Measurements from ENCODE around the gene PANX1. TPM values are rescaled to one million over a fixed set of nuclear protein-coding genes. Genes with fewer than 3 reads are reported as not detected.

The PANX1 gene
- total RNA-seq, 1 experiment from 2014 or later = 21.9 TPM

DNA sequence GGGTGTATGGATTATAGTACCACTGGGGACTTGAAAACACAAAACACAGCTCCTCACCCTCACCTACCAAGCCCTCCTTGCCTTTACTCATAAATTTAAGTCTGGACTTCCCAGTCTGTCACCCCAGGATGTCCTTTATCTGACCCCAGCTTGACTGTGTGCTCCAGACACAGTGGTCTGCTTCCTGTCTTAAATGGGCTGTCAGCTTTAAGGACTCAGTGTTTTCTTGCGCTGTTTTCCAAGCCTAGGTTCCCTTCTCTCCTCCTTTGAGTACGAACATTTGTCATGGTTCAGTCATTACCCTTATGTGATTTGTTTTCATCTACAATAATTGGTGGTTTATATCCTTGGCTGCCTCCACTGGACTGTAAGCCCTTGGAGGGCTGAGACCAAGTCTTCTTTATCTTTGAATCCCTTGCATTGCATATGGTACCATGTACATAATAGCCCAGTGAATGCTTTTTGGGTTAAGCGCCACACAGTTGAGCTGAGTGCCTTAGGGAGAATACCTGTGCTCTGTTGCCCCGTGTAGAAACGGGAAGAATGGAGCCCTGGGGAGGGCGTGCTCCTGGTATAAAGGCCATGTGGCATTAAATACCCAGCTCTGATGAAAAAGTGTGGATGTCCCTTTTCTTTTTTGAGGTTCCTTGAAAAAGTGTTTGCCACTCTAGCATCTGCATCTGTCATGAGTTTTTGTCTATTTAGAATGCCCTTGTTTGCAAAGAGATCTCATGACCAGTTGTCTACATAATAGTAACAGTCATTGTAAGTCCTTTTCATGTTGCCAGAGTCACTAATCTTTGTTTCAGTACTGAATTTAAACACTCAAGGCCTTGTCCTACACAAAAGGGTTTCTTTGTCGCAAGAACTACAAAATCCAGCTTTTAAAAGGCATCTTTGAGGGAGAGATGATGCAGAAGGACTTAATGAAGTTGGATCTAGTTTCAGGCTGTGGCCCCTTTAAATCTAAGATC, 14.0 kb downstream of the PANX1 start:
- no TSS peak for BruUV-seq (replicated peaks)
- no peak overlapping the region for H3K4me2 ChIP-seq (ENCODE audit: low read length)
- H3K4me1 ChIP-seq (ENCODE audit: control insufficient read depth in 1 of 2, insufficient read depth in 2 of 2, low read length in 2 of 2) = peaks cover 0 to 9% of the 10 kb centered on the region in 2 experiments; a peak in 1 of 4 replicates
- H3K79me2 ChIP-seq (ENCODE audit: insufficient read depth, low read length) = peaks cover 93% of the 10 kb centered on the region
- ChIA-PET RAD21 (ENCODE audit: low non-redundant PET in 1 of 2, low total read pairs in 2 of 2, uncharacterized antibody in 2 of 2, unreplicated experiment in 2 of 2) (no interaction called here), CTCF (no interaction called here), POLR2A (no interaction called here)
- no peak overlapping the region for H3K9ac ChIP-seq (ENCODE audit: low read length)
- TF ChIP-seq POLR2A (IDR thresholded peaks at IDR 0.05; ENCODE audit: borderline replicate concordance, extremely low read depth, insufficient read depth, insufficient read length) = no peak
- no peak for TF ChIP-seq YY1 (IDR thresholded peaks at IDR 0.05; ENCODE audit: extremely low read depth, insufficient replicate concordance, low read depth, low read length)
- no peak for TF ChIP-seq JUND (IDR thresholded peaks at IDR 0.05)
- no peak for TF ChIP-seq SRF (IDR thresholded peaks at IDR 0.05; ENCODE audit: low read depth)
- no peak for TF ChIP-seq FOSL1 (IDR thresholded peaks at IDR 0.05; ENCODE audit: low read depth)
- TF ChIP-seq, protein P1, sequence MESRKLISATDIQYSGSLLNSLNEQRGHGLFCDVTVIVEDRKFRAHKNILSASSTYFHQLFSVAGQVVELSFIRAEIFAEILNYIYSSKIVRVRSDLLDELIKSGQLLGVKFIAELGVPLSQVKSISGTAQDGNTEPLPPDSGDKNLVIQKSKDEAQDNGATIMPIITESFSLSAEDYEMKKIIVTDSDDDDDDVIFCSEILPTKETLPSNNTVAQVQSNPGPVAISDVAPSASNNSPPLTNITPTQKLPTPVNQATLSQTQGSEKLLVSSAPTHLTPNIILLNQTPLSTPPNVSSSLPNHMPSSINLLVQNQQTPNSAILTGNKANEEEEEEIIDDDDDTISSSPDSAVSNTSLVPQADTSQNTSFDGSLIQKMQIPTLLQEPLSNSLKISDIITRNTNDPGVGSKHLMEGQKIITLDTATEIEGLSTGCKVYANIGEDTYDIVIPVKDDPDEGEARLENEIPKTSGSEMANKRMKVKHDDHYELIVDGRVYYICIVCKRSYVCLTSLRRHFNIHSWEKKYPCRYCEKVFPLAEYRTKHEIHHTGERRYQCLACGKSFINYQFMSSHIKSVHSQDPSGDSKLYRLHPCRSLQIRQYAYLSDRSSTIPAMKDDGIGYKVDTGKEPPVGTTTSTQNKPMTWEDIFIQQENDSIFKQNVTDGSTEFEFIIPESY (IDR thresholded peaks at IDR 0.05; ENCODE audit: extremely low read depth, insufficient replicate concordance, low read length) = no peak
- TF ChIP-seq SP1 (IDR thresholded peaks at IDR 0.05; ENCODE audit: low read depth) = no peak
- no peak for TF ChIP-seq ELF1 (IDR thresholded peaks at IDR 0.05; ENCODE audit: borderline replicate concordance, low read depth)
- TF ChIP-seq SIN3A (IDR thresholded peaks at IDR 0.05; ENCODE audit: low read depth) = no peak
- TF ChIP-seq, protein P2, sequence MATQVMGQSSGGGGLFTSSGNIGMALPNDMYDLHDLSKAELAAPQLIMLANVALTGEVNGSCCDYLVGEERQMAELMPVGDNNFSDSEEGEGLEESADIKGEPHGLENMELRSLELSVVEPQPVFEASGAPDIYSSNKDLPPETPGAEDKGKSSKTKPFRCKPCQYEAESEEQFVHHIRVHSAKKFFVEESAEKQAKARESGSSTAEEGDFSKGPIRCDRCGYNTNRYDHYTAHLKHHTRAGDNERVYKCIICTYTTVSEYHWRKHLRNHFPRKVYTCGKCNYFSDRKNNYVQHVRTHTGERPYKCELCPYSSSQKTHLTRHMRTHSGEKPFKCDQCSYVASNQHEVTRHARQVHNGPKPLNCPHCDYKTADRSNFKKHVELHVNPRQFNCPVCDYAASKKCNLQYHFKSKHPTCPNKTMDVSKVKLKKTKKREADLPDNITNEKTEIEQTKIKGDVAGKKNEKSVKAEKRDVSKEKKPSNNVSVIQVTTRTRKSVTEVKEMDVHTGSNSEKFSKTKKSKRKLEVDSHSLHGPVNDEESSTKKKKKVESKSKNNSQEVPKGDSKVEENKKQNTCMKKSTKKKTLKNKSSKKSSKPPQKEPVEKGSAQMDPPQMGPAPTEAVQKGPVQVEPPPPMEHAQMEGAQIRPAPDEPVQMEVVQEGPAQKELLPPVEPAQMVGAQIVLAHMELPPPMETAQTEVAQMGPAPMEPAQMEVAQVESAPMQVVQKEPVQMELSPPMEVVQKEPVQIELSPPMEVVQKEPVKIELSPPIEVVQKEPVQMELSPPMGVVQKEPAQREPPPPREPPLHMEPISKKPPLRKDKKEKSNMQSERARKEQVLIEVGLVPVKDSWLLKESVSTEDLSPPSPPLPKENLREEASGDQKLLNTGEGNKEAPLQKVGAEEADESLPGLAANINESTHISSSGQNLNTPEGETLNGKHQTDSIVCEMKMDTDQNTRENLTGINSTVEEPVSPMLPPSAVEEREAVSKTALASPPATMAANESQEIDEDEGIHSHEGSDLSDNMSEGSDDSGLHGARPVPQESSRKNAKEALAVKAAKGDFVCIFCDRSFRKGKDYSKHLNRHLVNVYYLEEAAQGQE (IDR thresholded peaks at IDR 0.05; ENCODE audit: low read depth) = no peak
- TF ChIP-seq ZFX (IDR thresholded peaks at IDR 0.05) = no peak
- TF ChIP-seq TCF7L2 (IDR thresholded peaks at IDR 0.05; ENCODE audit: borderline replicate concordance, extremely low read depth, insufficient read depth, insufficient read length) = no peak
- no peak for ATAC-seq
- H4K20me1 ChIP-seq (ENCODE audit: insufficient read depth) = no peaks in the 10 kb centered on the region; the same call in 1 of the 2 replicates
- H3K36me3 ChIP-seq (ENCODE audit: control insufficient read depth in 1 of 2, insufficient read depth in 2 of 2, low read length in 2 of 2) = no peaks in the 10 kb centered on the region
- no peak overlapping the region for H3K27ac ChIP-seq (ENCODE audit: low read depth, low read length)
- H3K9me3 ChIP-seq (ENCODE audit: control insufficient read depth in 1 of 2, insufficient read depth in 1 of 2, low read depth in 1 of 2, low read length in 2 of 2) = no peaks in the 10 kb centered on the region
- H3K4me3 ChIP-seq (replicated peaks in 1 of 2; ENCODE audit: low read depth in 1 of 2, low read length in 2 of 2) = no peak overlapping the region
- no peak for DNase-seq (ENCODE audit: low read depth, low spot score)
- H2AFZ ChIP-seq (ENCODE audit: low read depth, low read length, poor library complexity, severe bottlenecking) = no peak overlapping the region
- H3K9me2 ChIP-seq (ENCODE audit: insufficient read depth) = no peaks in the 10 kb centered on the region
- intact Hi-C loops (cut with micrococcal nuclease) = no loop called here
- H3K27me3 ChIP-seq (ENCODE audit: insufficient read depth, low read length) = no peaks in the 10 kb centered on the region

All from HCT116 (cell line).